NCI-H187 (cell line): ENCODE results near the gene AOC3.
"Not testable (repeated sequence)": the region's sequence is repeated elsewhere in the genome, so short reads cannot be mapped to it uniquely, and the experiment has no call there.

Experiments used
- DNase-seq, 2 experiments: peaks; one replicate each; lab custom pipeline; 2025; lab: John Stamatoyannopoulos, UW

The AOC3 gene

GRCh38 chr17:42844271-42844670, 6.7 kb upstream of the AOC3 start, which contains the start of gene AOC2:
Gene AOC2, plus strand, starts transcription at chr17:42844580. Its CDS starts 47 bp downstream, at chr17:42844627.
- no peak for DNase-seq

DNA sequence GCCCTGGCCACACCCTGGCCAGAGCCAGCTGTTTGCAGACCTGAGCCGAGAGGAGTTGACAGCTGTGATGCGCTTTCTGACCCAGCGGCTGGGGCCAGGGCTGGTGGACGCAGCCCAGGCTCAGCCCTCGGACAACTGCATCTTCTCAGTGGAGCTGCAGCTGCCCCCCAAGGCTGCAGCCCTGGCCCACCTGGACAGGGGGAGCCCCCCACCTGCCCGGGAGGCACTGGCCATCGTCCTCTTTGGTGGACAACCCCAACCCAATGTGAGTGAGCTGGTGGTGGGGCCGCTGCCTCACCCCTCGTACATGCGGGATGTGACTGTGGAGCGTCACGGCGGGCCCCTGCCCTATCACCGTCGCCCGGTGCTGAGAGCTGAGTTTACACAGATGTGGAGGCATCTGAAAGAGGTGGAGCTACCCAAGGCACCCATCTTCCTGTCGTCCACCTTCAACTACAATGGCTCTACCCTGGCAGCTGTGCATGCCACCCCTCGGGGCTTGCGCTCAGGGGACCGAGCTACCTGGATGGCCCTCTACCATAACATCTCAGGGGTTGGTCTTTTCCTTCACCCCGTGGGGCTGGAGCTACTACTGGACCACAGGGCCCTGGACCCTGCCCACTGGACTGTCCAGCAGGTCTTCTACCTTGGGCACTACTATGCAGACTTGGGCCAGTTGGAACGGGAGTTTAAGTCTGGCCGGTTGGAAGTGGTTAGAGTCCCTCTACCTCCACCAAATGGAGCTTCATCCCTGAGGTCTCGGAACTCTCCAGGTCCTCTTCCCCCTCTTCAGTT, 6.0 kb upstream of the AOC3 start:
- no peak for DNase-seq

DNA sequence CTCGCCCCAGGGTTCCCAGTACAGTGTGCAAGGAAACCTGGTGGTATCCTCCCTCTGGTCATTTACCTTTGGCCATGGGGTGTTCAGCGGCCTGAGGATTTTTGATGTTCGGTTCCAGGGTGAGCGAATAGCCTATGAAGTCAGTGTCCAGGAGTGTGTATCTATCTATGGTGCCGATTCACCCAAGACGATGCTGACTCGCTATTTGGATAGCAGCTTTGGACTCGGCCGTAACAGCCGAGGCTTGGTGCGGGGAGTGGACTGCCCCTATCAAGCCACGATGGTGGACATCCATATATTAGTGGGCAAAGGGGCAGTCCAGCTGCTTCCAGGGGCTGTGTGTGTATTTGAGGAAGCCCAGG, 5.5 kb upstream of the AOC3 start:
- DNase-seq = no peak

DNA sequence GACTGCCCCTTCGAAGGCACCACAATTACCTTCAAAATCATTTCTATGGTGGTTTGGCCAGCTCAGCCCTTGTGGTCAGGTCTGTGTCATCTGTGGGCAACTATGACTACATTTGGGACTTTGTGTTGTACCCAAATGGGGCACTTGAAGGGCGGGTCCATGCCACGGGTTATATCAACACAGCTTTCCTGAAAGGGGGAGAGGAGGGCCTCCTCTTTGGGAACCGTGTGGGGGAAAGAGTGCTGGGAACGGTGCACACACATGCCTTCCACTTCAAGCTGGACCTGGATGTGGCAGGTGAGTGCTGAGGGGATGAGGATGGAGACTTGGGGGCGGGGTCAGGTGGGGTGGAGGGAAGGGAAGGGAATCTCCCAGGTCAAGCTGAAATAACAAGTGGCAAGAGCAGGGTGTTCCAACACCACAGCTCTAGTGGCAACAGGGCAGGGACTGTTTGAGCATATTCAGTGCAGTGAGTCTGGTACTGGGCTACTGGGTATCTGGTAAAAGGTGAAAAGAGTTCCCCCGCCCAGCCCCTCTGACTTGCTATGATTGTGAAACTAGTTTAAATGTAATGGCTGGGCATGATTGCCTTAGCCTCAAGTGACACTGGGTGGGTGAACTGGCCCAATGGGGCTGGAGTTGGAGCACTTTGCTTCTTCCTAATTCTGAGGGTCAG, 4.9 kb upstream of the AOC3 start:
- no peak for DNase-seq

- no peak for DNase-seq
Observed at GRCh38 chr17:42846594-42847280, 4.3 kb upstream of the AOC3 start.

- no peak for DNase-seq
Observed at GRCh38 chr17:42848093-42848492, 2.9 kb upstream of the AOC3 start.

DNA sequence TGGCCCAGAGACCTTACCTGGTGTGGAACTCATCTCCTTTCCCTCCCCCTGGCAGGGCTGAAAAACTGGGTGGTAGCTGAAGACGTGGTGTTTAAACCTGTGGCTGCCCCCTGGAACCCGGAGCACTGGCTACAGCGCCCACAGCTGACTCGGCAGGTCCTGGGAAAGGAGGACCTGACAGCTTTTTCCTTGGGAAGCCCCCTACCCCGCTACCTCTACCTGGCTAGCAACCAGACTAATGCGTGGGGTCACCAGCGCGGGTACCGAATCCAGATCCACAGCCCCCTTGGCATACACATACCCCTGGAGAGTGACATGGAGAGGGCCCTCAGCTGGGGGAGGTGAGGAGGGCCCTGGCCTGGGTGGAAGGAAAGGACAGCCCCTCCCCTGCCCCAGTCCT, 2.0 kb upstream of the AOC3 start:
- DNase-seq = no peak

DNA sequence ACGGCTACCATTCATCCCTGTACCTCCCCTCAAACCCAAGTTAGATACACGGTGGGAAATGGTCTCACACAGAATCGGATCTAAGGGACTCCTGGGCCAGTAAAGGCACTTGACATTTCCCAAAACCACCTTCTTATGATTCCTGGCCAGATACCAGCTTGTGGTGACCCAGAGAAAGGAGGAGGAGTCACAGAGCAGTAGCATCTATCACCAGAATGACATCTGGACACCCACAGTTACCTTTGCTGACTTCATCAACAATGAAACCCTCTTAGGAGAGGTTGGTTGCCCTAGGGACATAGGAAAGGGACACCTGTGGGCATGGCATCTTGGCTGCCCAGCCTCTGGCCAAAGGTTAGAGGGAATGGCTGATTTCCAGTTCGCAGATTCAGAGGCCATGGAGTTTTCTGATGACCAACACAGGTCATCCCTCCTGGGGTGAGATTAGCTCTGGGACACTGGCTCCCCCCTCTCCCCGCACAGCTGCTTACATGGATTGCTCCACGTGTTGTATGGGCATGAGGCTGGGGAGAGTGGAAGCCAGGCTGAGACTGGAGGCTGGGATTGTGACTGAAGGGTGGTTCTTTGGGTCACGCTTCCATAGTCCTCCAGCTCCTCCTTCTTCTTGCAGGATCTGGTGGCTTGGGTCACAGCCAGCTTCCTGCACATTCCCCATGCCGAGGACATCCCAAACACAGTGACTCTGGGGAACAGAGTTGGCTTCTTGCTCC, 1.4 kb upstream of the AOC3 start:
- DNase-seq = no peak

- not testable (repeated sequence) for DNase-seq
Observed at GRCh38 chr17:42851371-42852240, 607 bp downstream of the AOC3 start.

DNA sequence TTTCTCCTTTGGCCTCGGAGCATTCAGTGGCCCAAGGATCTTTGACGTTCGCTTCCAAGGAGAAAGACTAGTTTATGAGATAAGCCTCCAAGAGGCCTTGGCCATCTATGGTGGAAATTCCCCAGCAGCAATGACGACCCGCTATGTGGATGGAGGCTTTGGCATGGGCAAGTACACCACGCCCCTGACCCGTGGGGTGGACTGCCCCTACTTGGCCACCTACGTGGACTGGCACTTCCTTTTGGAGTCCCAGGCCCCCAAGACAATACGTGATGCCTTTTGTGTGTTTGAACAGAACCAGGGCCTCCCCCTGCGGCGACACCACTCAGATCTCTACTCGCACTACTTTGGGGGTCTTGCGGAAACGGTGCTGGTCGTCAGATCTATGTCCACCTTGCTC, 1.4 kb downstream of the AOC3 start:
- no peak for DNase-seq

DNA sequence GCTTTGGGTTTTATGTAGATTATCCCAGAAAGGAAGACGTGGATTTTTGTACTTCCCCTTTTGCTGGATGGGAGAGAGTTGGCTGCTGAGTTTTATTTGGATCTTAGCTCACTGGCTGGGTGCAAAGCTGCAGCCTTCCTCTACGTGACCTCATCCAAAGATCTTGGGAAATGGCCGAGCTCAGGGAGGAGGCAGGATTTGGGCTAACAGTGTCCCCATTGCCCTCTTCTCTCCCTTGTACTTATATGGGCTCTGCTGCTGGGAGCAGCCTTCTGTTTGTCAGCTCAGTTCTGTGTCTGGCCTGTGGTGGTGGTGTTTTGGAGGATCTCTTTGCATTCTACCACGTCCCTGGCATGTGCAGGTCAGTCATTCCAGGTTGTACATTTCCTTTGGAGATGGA, 2.0 kb downstream of the AOC3 start:
- no peak for DNase-seq

DNA sequence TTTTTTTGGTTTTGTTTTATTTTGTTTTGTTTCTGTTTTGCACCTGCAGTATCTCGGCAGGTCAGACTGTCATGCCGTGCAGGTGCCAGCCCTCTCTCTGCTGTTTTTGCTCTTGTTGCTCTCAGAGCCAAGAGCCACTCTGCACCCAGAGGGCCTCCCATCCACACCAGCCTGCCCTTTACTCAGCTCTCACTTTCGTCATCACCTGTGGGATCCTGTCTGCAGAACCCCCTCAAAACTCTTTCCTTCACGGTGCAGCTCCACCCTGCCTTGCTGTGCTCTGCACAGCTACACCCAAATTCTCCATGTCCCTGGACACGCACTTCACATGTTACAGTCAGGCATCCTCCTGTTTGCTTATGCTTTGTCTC, 2.6 kb downstream of the AOC3 start:
- no peak for DNase-seq

DNA sequence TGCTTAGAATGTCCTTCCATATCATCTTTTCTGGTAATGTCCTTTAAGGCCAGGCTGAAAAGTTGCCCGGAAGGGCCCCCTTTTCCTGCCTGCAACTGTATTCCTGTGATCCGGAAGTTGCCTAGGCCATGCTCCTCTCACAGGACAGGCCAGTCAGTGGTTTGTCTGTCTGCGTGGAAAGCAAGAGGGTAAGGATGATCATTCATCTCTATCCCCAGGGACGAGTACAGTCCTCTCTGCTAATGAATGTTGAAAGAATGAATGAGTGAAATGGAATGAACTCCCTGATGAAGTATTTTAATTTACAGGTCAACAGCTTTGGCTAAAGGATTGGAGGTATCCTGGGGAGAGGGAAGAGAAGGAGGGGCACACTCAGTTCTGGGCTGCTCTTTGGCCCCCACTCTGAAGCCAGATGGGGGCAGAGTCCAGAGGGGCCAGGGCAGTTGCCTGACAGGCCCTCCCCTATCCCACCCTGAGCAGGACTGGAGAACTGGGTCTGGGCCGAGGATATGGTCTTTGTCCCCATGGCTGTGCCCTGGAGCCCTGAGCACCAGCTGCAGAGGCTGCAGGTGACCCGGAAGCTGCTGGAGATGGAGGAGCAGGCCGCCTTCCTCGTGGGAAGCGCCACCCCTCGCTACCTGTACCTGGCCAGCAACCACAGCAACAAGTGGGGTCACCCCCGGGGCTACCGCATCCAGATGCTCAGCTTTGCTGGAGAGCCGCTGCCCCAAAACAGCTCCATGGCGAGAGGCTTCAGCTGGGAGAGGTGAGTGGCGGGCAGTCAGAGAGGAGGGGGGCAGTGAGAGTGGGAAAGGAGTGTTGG, 3.2 kb downstream of the AOC3 start:
- DNase-seq = no peak

DNA sequence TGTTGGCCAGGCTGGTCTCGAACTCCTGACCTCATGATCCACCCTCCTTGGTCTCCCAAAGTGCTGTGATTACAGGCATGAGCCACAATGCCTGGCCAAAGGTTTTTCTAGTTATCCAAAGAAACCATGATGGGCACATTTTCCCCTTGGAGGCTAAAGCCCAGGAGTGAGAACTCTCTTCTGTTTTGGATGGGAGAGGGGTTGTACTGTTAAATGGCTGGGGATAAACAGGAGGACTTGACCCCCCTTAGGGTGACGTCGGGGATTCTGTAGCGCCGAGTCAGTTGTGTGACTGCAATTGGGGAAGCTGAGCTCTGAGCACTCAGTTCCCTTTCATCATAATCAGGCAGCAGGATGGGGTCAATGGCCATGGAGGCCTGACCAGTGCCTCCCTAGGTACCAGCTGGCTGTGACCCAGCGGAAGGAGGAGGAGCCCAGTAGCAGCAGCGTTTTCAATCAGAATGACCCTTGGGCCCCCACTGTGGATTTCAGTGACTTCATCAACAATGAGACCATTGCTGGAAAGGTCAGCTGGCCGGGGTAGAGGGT, 4.1 kb downstream of the AOC3 start:
- DNase-seq = no peak

GRCh38 chr17:42856093-42856492, 5.1 kb downstream of the AOC3 start:
- DNase-seq = not testable (repeated sequence)

GRCh38 chr17:42856516-42856915, 5.5 kb downstream of the AOC3 start:
- DNase-seq = not testable (repeated sequence)

GRCh38 chr17:42857389-42857788, 6.4 kb downstream of the AOC3 start:
- no peak for DNase-seq

DNA sequence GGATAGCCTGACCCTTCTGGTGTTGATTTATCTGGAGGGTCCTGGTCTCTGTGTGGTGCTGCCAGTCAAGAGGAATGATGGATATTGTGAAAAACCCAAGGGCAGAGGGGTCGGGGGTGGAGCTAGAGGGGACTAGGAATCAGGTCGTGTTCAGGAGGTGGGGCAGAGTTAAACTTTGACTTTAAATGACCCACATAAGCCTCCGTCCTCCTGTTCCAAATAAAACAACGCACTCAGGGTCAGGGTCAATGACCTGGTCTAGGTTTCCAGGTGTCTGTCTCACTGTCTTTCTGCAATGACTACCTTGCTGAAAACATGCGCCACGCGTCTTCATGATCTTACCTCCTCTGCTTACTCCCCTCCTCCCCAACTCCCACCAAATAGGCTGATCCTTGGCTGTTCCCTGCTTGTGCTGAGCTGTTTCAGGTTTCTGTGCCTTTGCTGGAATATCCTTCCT, 14.7 kb downstream of the AOC3 start:
- DNase-seq = no peak

GRCh38 chr17:42866216-42866615, 15.2 kb downstream of the AOC3 start:
- no peak for DNase-seq
